ENCODE data around the gene ASPSCR1.

ASPSCR1 gene

GRCh38 chr17:81996232-81996756 lies 18.9 kb downstream of the ASPSCR1 start:
- no peak overlapping the region for H3K4me3 ChIP-seq
- DNase-seq (ENCODE audit: low spot score), result no peak
- no peak for TF ChIP-seq CTCF (IDR thresholded peaks at IDR 0.05)
- H3K27ac ChIP-seq, result no peak overlapping the region

GRCh38 chr17:81996757-81997441 lies 19.5 kb downstream of the ASPSCR1 start:
- no peak overlapping the region for H3K4me3 ChIP-seq
- DNase-seq (ENCODE audit: low spot score), result no peak
- H3K27ac ChIP-seq, result no peak overlapping the region
- TF ChIP-seq CTCF (IDR thresholded peaks at IDR 0.05), result no peak

GRCh38 chr17:81998212-81998611 lies 20.8 kb downstream of the ASPSCR1 start:
- Histone ChIP-seq H3K27ac (no peak overlapping the region), H3K4me3 (no peak overlapping the region)
- TF ChIP-seq CTCF (IDR thresholded peaks at IDR 0.05), result no peak
- DNase-seq (ENCODE audit: low spot score), result no peak

- Histone ChIP-seq H3K27ac (no peak overlapping the region), H3K4me3 (no peak overlapping the region)
- TF ChIP-seq CTCF (IDR thresholded peaks at IDR 0.05), result no peak
- DNase-seq (ENCODE audit: low spot score), result no peak
Measured at GRCh38 chr17:81998691-81999438, 21.4 kb downstream of the ASPSCR1 start.

GRCh38 chr17:81999587-81999975 lies 22.2 kb downstream of the ASPSCR1 start:
- no peak for DNase-seq (ENCODE audit: low spot score)
- H3K27ac ChIP-seq, result no peak overlapping the region
- no peak for TF ChIP-seq CTCF (IDR thresholded peaks at IDR 0.05)
- H3K4me3 ChIP-seq, result no peak overlapping the region

GRCh38 chr17:81999976-82000802 lies 22.8 kb downstream of the ASPSCR1 start:
- DNase-seq (ENCODE audit: low spot score), result no peak
- H3K4me3 ChIP-seq, result no peak overlapping the region
- TF ChIP-seq CTCF (IDR thresholded peaks at IDR 0.05), result no peak
- no peak overlapping the region for H3K27ac ChIP-seq
